ENCODE measurements around the gene ABCC6. TPM values are rescaled to one million over a fixed set of nuclear protein-coding genes. Genes with fewer than 3 reads are reported as not detected.
"Not testable (repeated sequence)": the region's sequence is repeated elsewhere in the genome, so short reads cannot be mapped to it uniquely, and the experiment has no call there.

ABCC6 gene
- total and polyA plus RNA-seq, 8 donors = 10.8 to 30.6 (median 15.7) TPM

DNA sequence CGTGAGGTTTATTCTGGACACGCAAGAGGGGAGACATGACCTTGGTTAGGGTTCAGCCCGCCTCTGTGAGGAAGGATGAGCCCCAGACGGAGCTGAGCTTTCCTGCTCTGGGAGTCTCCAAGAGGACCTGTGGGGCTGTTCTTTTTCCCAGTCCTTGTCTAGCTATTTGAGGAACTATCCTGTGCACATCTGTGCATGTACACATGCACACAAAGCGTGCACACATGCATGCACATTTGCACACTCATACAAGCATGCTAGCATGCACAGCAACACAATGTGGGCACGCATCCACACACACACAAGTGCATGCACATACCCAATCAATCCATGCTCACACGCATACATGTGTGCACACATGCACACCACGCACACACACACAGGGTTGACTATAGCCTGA lies 40.4 kb downstream of the ABCC6 start:
- ATAC-seq (no peak), FAIRE-seq (no peak), DNase-seq (no peak)
- H3K27ac ChIP-seq = no peak overlapping the region
- H3K36me3 ChIP-seq = peaks cover 0 to 19% (median 0%) of the 10 kb centered on the region in 3 donors
- H3K27me3 ChIP-seq = no peaks in the 10 kb centered on the region
- H3K4me3 ChIP-seq = no peak overlapping the region
- intact Hi-C loops (cut with DNase I) = no loop called here
- H3K4me1 ChIP-seq = no peaks in the 10 kb centered on the region
- 90% methylated on average over 8 of the region's 8 CpGs for WGBS, 2 donors
- TF ChIP-seq, protein P1, sequence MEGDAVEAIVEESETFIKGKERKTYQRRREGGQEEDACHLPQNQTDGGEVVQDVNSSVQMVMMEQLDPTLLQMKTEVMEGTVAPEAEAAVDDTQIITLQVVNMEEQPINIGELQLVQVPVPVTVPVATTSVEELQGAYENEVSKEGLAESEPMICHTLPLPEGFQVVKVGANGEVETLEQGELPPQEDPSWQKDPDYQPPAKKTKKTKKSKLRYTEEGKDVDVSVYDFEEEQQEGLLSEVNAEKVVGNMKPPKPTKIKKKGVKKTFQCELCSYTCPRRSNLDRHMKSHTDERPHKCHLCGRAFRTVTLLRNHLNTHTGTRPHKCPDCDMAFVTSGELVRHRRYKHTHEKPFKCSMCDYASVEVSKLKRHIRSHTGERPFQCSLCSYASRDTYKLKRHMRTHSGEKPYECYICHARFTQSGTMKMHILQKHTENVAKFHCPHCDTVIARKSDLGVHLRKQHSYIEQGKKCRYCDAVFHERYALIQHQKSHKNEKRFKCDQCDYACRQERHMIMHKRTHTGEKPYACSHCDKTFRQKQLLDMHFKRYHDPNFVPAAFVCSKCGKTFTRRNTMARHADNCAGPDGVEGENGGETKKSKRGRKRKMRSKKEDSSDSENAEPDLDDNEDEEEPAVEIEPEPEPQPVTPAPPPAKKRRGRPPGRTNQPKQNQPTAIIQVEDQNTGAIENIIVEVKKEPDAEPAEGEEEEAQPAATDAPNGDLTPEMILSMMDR (IDR thresholded peaks at IDR 0.05) = no peak
- no peaks in the 10 kb centered on the region for H3K9me3 ChIP-seq

DNA sequence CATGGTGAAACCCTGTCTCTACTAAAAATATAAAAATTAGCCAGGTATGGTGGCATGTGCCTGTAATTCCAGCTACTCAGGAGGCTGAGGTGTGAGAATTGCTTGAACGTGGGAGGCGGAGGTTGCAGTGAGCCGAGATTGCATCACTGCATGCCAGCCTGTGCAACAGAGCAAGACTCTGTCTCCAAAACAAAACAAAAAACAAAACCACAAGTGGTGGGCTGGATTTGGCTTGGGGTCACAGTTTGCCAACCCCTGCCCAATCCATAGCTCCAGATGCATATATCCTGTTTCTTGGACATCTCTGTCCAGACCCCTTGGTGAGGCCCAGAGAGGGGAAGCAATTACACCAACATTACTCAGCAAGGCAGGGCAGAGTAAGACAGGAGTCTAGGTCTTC lies 41.5 kb downstream of the ABCC6 start:
- H3K9me3 ChIP-seq; H3K27ac ChIP-seq; ATAC-seq; H3K4me3 ChIP-seq; FAIRE-seq; H3K4me1 ChIP-seq; DNase-seq; H3K27me3 ChIP-seq; intact Hi-C loops (cut with DNase I): not testable (repeated sequence)
- 94 to 97% methylated on average over 3 of the region's 3 CpGs for whole genome bisulfite sequencing, 2 donors
- H3K36me3 ChIP-seq = peaks cover 0 to 20% (median 0%) of the 10 kb centered on the region in 3 donors

DNA sequence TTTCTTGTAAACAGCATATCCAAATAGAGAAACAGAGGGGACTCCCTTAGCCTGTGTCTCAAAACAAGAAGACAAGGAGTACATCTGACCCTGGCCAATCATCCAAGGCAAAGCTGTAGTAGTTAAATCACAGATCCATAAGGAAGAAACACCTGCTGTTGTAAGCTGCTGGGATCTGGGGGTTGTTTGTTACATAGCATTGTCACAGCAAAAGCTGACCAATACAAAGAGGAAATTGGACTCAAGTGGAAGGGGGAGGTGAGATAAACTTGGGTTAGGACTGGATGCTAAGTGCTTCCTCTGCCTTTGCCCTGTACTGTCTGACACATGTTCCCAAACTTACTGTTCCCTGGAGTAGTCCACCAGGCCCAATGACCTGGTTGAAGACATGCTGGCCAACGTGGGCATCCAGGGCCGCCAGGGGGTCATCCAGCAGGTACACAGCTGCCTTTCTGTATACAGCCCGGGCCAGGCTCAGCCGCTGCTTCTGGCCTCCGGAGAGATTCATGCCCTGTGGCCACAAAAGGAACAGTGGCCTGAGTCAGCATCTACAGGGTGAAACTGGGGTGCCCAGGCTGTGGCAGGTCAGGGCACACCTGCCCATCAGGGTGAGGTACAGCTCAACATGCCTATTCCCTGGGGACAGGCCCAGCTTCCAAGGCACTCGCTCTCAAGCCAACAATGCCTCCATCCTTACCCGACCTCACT lies 44.7 kb downstream of the ABCC6 start:
- Histone ChIP-seq H3K9me3 (no peaks in the 10 kb centered on the region), H3K4me3 (no peak overlapping the region), H3K4me1 (no peaks in the 10 kb centered on the region), H3K27me3 (no peaks in the 10 kb centered on the region), H3K36me3 (peaks cover 0 to 28% (median 5%) of the 10 kb centered on the region in 3 donors), H3K27ac (no peak overlapping the region)
- no peak for FAIRE-seq
- no peak for ATAC-seq
- no peak for DNase-seq
- TF ChIP-seq, protein P1 (IDR thresholded peaks at IDR 0.05) = no peak
- 94 to 95% methylated on average over 7 of the region's 7 CpGs for WGBS, 2 donors
- intact Hi-C loops (cut with DNase I) = no loop called here

DNA sequence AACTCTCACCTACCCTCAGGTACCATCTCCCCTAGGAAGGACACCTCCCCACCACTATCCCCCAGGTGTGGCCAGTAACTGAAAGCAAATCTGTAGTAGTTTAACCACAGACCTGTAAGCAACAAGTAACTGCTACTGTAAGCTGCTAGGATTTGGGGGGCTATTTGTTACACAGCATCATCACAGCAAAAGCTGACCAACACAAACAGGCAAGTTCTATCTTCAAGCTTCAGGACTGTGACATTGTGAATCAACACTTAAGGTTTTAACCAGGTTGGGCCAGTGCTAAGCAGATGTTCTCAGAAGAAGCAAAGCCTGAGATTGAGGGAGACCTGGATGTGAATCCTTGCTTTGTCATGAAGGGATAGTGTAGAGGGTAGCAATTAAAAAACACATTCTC lies 47.0 kb downstream of the ABCC6 start:
- intact Hi-C loops (cut with DNase I) = no loop called here

DNA sequence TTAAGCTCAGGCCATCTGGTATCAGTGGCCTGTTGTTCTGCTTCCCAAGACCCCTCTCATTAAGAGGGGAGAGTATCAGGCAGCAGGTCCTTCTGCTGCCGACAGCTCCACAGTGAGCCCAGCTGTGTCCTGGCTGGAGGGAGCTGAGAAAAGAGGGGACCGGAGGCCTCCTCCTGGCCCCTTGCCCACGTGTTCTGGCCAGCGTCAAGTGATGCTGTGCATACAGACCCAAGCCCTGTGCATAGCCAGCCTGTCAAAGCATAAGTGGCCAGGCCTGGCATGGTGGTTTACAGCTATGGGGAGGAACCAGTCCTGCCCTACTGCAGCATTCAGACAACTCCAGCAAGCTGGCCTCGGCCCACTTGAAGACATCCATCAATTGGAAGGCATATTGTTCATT lies 48.0 kb downstream of the ABCC6 start:
- 77 to 80% methylated on average over 4 to 5 of the region's 5 CpGs for WGBS, 2 donors
- TF ChIP-seq, protein P1 (IDR thresholded peaks at IDR 0.05) = no peak
- intact Hi-C loops (cut with DNase I) = no loop called here
- Histone ChIP-seq H3K27me3 (no peaks in the 10 kb centered on the region), H3K27ac (no peak overlapping the region), H3K9me3 (no peaks in the 10 kb centered on the region), H3K36me3 (peaks cover 0 to 40% (median 5%) of the 10 kb centered on the region in 3 donors), H3K4me3 (no peak overlapping the region), H3K4me1 (no peaks in the 10 kb centered on the region)
- FAIRE-seq (no peak), DNase-seq (peak in 1 of 6 donors; percentile 23), ATAC-seq (no peak)

More for the DNA sequence above, 47.0 kb downstream of the ABCC6 start:
- no peaks in the 10 kb centered on the region for H3K27me3 ChIP-seq
- FAIRE-seq (no peak), DNase-seq (no peak), ATAC-seq (no peak)
- H3K36me3 ChIP-seq = peaks cover 0 to 30% (median 5%) of the 10 kb centered on the region in 3 donors
- TF ChIP-seq, protein P1 (IDR thresholded peaks at IDR 0.05) = no peak
- no peaks in the 10 kb centered on the region for H3K9me3 ChIP-seq
- H3K4me3 ChIP-seq = no peak overlapping the region
- no peak overlapping the region for H3K27ac ChIP-seq
- H3K4me1 ChIP-seq = no peaks in the 10 kb centered on the region

All from pancreas (tissue), 10 donors.